NCI-H2081 treated with DMSO at 0.1 percent for 48 hours (cell line): Measurements from ENCODE around the gene TAGLN2.

Source experiments
- DNase-seq: peaks from one replicate; lab custom pipeline; 2025; lab: John Stamatoyannopoulos, UW

Gene TAGLN2

DNA sequence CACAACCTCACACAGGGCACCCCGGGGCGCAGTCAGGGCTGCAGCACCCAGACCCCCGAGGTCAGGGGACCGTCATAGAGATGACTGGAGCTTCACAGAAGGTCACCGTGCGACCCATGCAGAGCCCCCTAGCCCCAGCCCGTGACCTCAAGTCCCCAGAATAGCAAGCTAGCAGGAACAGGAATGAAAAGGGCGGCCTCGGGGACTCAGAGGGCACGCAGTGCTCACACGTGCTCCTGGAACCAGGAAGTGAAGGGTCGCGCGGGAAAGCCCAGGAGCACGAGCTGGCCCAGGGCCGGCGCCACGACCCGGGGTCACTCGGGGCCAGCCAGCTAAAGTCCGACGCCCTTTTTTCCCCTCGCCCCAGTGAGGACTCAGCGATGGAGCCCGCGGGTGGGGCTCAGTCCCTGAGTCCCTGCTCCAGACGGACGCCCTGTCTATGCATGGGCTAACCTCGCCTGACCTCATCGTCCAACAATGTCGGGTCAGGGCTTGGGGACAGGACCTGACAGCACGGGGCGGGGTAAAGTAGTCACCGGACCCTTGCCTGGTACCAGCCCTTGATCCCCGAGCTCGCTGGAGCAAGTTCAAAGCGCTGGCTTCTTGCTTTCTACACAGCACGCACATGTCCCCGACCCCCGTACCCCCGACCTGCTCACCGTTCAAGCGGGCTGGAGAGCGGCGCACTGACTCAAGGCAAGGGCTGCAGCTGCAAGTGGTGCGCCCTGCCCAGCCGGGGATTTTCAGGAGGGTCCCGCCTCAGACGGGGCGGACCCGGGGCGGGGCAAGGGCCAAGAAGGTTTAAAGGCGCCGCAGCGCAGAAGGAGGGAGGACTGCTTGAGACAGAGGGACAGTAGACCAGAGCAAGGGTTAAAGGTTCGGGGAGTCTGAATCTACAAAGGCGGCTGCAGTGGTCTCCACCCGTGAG lies at the start of gene TAGLN2:
Gene TAGLN2 (minus strand): TSS at position 717 of the 928 bp plus-strand sequence. CDS start 4,998 bp downstream, outside the sequence.
- DNase-seq, result no peak

GRCh38 chr1:159974350-159974965 lies 49.2 kb upstream of the TAGLN2 start:
- DNase-seq, result no peak

- DNase-seq, result no peak
Measured at GRCh38 chr1:159973350-159973940, 48.1 kb upstream of the TAGLN2 start.

DNA sequence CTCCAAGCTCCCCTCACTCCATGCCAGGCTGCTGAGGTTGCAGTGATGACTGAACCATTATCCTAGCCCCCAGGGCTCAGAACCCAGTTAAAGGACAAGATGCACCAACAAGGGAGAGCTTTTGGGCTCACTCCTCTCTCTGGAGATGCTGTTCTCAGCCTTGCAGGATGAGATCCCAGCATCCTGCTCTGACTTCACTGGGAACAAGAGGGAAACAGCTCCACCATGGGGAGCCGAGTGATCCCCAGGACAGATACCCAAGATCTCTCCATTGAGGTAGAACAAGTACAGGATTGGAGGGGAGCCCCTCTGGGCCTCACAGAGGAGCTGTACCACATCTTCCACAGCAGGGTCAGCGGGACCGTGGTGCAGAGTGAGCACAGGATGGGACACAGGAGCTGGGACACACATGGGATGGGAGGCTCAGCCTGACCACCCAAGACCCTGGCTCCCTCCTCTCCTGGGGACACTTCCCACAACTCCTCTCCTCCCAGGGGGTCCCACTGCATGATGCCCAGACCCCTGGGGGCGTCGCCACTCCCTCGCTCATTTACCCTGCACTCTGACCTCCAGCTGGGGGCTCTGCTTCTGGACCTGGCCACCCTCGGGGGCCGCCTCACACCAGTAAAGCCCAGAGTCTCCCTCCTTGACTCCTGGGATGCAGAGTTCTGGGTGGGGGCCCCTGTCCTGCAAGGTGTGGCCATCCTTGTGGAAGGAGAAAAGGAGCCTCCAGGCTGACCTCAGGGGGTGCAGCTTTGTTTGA lies 47.3 kb upstream of the TAGLN2 start:
- DNase-seq, result no peak

GRCh38 chr1:159970932-159971342 lies 45.6 kb upstream of the TAGLN2 start:
- no peak for DNase-seq

DNA sequence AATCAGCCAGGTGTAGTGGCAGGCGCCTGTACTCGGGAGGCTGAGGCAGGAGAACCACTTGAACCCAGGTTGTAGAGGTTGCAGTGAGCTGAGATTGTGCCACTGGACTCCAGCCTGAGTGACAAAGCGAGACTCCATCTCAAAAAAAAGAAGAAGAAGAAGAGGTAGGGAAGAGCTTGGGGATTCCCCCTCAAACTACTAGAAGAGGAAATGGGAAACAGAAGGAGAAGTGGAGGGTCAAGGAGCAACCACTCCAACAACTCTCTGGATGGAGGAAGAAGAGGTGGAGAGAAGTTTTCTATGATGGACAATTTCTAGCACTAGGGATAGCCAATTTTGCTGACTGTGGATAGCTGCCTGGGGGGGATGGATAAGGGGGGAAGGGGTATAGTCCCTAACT lies 43.6 kb upstream of the TAGLN2 start:
- DNase-seq, result no peak

- no peak for DNase-seq
Measured at GRCh38 chr1:159965263-159965662, 40.0 kb upstream of the TAGLN2 start.

GRCh38 chr1:159964144-159964543 lies 38.8 kb upstream of the TAGLN2 start:
- no peak for DNase-seq

- no peak for DNase-seq
Measured at GRCh38 chr1:159962176-159962575, 36.9 kb upstream of the TAGLN2 start.

GRCh38 chr1:159961636-159962035 lies 36.3 kb upstream of the TAGLN2 start:
- DNase-seq, result no peak

DNA sequence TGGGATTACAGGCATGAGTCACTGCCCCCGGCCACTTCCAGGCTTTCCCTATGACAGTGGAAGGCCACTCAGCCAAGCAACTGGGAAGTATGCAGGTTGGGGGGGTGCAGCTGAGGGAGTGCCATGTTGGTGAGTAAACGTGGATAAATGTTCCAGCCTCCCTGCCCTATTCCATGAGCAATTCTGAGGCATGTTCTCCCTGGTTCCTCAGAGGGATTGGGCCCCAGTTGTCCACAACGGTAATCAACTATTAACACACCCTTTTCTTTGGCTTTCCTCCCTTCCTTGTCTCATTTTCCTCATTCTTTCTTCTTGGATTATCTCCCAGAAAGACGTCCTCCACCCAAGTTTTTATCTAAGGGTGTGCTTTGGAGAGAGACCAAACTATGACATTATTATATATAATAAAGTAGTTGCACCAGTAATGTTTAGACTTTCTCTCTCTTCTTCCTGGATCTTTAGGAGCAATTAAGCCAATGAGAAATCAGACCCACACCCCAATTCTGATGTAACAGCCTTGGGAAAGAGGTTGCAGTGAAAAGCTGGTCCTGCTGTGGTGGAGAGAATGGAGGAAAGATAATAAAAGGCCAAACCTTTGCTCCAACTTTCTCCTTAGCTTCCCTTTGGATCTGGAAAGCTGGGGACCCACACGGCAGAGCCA lies 35.5 kb upstream of the TAGLN2 start:
- no peak for DNase-seq

DNA sequence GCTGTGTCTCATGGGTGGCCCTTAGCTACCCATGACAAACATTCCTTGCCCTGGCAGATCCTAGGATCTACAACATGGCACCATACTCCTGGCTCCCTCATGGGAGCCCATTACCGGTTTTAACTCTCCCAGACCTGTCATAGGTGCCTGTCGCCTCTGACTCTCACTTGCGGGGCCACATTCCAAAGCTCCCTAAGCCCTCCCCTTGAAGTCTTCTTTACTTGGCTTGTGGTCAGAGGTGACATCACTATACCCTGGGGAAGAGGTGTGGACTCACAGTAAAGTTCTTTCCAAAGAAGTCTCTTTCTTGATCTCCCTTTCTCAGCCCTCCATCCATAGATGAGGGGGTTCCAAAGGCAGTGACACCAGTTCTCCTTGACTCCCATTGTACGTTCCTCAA lies 34.1 kb upstream of the TAGLN2 start:
- no peak for DNase-seq

GRCh38 chr1:159958719-159959380 lies 33.5 kb upstream of the TAGLN2 start:
- DNase-seq, result no peak

DNA sequence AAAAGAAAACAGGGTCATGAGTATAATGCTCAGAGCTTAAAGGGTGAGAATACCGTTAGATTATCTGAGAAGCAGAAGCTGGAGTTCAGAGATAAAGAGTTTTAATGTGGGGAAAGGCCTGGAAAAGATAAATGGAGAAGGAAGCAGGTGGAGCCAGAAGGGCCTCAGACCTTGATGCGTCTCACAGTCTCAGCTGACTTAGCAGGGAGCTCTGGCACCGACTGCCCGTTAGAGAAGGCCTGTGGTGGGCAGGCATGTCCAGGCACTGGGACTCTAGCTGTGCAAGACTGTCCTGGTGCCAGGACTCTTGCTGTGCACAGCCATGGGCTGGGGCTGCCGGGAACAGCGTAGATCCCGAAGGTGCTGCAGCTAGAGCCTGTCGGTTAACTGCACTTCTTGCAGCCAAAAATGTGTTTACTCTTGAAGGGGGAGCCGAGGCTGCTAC lies 32.5 kb upstream of the TAGLN2 start:
- peak; percentile 41 for DNase-seq

GRCh38 chr1:159955456-159955855 lies 30.1 kb upstream of the TAGLN2 start:
- DNase-seq, result no peak

DNA sequence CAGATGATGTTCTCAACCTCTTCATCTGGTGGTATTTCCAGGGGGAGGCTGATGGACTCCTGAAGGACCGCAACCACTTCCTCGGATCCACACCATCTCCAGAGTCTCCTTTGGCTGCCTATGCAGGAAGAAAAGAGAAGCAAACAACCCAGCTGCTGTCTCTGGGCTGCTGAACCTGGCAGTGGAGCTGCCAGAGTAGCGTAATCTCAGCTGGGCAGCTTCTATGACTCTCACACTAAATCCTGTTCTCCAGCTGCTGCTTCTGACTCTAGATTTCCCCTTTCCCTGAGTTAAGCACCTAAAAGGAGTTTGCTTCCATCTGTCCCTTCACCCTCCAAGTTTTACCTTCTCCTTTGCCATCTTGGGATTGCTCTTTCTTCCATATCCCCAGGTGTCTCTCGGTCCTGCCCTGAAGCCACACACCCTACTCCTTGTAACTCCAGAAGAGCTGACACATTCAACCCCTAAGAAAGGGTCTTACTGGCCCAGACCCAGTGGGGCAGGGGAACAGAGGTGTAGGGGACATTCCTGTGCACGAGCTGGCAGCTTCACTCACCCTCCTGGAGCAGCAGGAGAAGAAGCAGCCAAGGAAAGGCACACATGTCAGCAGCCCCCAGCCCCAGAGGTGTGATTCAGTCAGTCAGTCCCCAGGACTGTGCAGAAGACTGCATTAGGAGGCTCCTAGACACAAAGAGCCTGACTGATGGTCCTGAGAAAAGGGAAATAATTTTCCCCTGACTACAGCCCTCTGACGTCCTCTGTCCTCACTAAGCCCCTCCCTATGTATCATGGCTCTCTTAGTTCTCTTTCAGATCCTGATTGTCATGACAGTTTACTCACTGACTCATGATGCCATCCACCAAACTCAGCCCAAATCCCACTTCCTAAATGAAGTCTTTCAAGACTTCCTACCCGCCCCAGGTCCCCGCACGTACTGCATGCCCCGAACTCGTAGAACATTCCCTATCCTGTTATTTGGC lies 28.5 kb upstream of the TAGLN2 start, which contains the start of gene SLAMF9:
Gene SLAMF9 (minus strand): TSS at position 702 of the 980 bp plus-strand sequence. CDS start 100 bp downstream, at position 602.
- no peak for DNase-seq

DNA sequence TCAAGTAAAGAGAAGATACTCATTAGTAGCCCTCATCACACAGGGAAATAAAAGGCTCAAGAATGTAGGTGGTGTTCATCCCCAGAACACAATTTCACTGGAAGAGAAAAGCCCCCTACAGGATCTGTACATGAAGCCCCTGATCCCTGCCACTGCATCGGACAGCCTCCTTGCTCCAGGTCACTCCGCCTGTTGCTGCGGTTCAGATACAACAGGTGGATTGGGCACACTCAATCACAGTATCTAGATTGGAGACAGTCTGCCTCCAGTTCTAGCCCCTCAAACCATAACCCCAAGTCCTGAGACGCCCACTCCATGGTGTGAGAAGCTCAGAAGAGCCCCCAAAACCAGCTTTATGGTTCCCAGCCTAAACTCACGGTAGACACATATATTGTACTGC lies 27.6 kb upstream of the TAGLN2 start:
- no peak for DNase-seq

- no peak for DNase-seq
Measured at GRCh38 chr1:159951551-159951950, 26.2 kb upstream of the TAGLN2 start.

- no peak for DNase-seq
Measured at GRCh38 chr1:159951016-159951415, 25.7 kb upstream of the TAGLN2 start.

DNA sequence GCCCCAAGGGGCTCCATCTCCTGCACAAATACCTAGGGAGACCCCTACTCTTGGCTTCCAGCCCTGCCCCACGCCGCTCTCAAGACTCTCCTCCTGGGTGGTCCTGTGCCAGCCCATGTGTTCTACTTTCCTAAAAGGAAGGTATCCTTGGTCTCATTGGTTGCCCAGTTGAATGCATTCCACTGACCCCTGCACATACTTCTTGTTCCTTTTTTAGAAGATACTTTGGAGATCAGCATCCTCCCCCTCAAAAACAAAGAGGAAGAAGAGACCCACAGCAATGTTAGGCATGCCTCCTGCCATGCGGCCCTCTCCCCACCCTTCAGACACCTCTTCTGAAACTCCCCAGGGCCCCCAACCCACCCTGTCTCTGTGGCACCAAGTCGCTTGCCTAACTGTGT lies 24.7 kb upstream of the TAGLN2 start:
- DNase-seq, result no peak
